Trophoblast cell (in vitro differentiated cells and primary cell): Measurements from ENCODE around the gene WFS1.

ENCODE experiments used
- DNase-seq, 2 donors: peaks; one replicate each; pipeline ENCODE4 v3.0.0-alpha.2; 2016
- H2AFZ ChIP-seq: 2 replicates; pipeline ENCODE4 v1.6.1; 2013; ENCODE audit warnings: low read length, moderate library complexity, mild to moderate bottlenecking; ENCODE audit not compliant: insufficient read depth, poor library complexity
- H2AK5ac ChIP-seq: 2 replicates; pipeline ENCODE4 v1.6.1; 2013; ENCODE audit warnings: mild to moderate bottlenecking, low read length
- H2BK120ac ChIP-seq: 2 replicates; pipeline ENCODE4 v1.6.1; 2013; ENCODE audit warnings: low read length, mild to moderate bottlenecking, moderate library complexity; ENCODE audit not compliant: insufficient read depth, poor library complexity
- H2BK12ac ChIP-seq: 2 replicates; pipeline ENCODE4 v1.6.1; 2013; ENCODE audit warnings: mild to moderate bottlenecking, low read length, moderate library complexity
- H2BK5ac ChIP-seq: 2 replicates; pipeline ENCODE4 v1.6.1; 2013; ENCODE audit warnings: low read length, low read depth, moderate library complexity, mild to moderate bottlenecking; ENCODE audit not compliant: poor library complexity
- H3K14ac ChIP-seq: 2 replicates; pipeline ENCODE4 v1.6.1; 2013; ENCODE audit warnings: mild to moderate bottlenecking, low read length
- H3K18ac ChIP-seq: 2 replicates; pipeline ENCODE4 v1.6.1; 2013; ENCODE audit warnings: mild to moderate bottlenecking, low read length
- H3K23ac ChIP-seq: 2 replicates; pipeline ENCODE4 v1.6.1; 2013; ENCODE audit warnings: low read length
- H3K27ac ChIP-seq: 2 replicates; pipeline ENCODE4 v1.5.1; 2013; ENCODE audit warnings: low read depth, mild to moderate bottlenecking, inconsistent platforms, low read length, moderate library complexity
- H3K27me3 ChIP-seq: 2 replicates; pipeline ENCODE4 v1.6.1; 2013; ENCODE audit warnings: inconsistent platforms, mild to moderate bottlenecking, low read length, moderate library complexity; ENCODE audit not compliant: insufficient read depth
- H3K36me3 ChIP-seq, 2 experiments: 1 replicate in 1 of 2; 2 replicates in 1 of 2; pipeline ENCODE4 v1.6.1; 2013; ENCODE audit warnings: low read length in 2 of 2, mild to moderate bottlenecking in 2 of 2, moderate library complexity in 1 of 2; ENCODE audit not compliant: insufficient read depth in 2 of 2, control insufficient read depth in 1 of 2
- H3K4ac ChIP-seq: 2 replicates; pipeline ENCODE4 v1.6.1; 2013; ENCODE audit warnings: low read depth, mild to moderate bottlenecking, low read length, moderate library complexity
- H3K4me1 ChIP-seq, 2 experiments: 1 replicate in 1 of 2; 2 replicates in 1 of 2; pipeline ENCODE4 v1.6.1; 2013; ENCODE audit warnings: low read length in 2 of 2, mild to moderate bottlenecking in 2 of 2, moderate library complexity in 1 of 2; ENCODE audit not compliant: insufficient read depth in 2 of 2, control insufficient read depth in 1 of 2
- H3K4me2 ChIP-seq: 2 replicates; pipeline ENCODE4 v1.6.1; 2013; ENCODE audit warnings: inconsistent platforms, mild to moderate bottlenecking, low read length, moderate library complexity
- H3K4me3 ChIP-seq: 2 replicates; pipeline ENCODE4 v1.5.1; 2013; ENCODE audit warnings: mild to moderate bottlenecking, low read depth, low read length, inconsistent platforms
- H3K79me1 ChIP-seq: one replicate; pipeline ENCODE4 v1.6.1; 2013; ENCODE audit warnings: low read length
- H3K79me2 ChIP-seq: 2 replicates; pipeline ENCODE4 v1.6.1; 2013; ENCODE audit warnings: low read length, mild to moderate bottlenecking; ENCODE audit not compliant: control insufficient read depth, insufficient read depth, poor library complexity
- H3K9ac ChIP-seq: 2 replicates; pipeline ENCODE4 v1.6.1; 2013; ENCODE audit warnings: mild to moderate bottlenecking, low read length
- H3K9me3 ChIP-seq: 2 replicates; pipeline ENCODE4 v1.6.1; 2013; ENCODE audit warnings: low read depth, mild to moderate bottlenecking, control low read depth, inconsistent platforms, low read length; ENCODE audit not compliant: insufficient read depth
- H4K12ac ChIP-seq: 2 replicates; pipeline ENCODE4 v1.6.1; 2013; ENCODE audit warnings: low read depth, mild to moderate bottlenecking, low read length, moderate library complexity
- H4K8ac ChIP-seq: 2 replicates; pipeline ENCODE4 v1.6.1; 2013; ENCODE audit warnings: low read depth, mild to moderate bottlenecking, low read length, moderate library complexity
- H4K91ac ChIP-seq: one replicate; pipeline ENCODE4 v1.6.1; 2013; ENCODE audit warnings: low read depth, mild to moderate bottlenecking, low read length, moderate library complexity
- WGBS: extraction: QIAGEN DNeasy Blood & Tissue Kit; methylation state at CpG from one replicate; pipeline ENCODE4 v1.1.7; 2013; ENCODE audit warnings: missing lambda C conversion rate; ENCODE audit not compliant: insufficient read length, insufficient coverage; ENCODE audit errors: extremely low coverage; 5-methylcytosine and 5-hydroxymethylcytosine counted together

The WFS1 gene

DNA sequence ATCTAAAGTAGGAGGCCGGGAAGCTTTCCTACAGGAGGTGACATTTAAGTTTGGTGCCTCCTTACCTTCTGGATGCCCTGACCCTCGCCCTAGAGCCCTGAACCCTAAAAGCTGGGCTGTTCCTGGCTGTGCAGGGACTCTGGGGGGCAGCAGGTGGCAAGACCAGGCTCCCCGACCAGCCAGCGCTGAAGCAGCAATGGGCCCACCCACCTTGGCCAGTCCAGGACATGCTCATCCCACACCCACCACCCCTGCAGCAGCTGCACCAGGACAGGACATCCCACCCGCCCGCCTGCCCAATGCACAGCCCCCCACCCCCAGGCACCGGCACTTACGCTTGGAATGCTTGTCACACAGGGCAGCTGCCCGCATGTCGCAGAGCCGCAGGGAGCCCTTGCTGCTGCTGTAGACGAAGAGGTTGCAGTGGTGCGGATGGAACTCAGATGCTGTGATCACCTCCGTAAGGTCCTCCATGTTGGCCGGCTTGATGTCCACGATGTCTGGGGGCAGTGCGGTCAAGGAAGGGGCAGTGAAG lies 77.9 kb downstream of the WFS1 start:
- no peak overlapping the region for H3K18ac ChIP-seq
- peaks cover 8% of the 10 kb centered on the region for H3K9me3 ChIP-seq
- whole genome bisulfite sequencing, result no CpG with 5 or more reads among the region's 17 CpGs
- no peaks in the 10 kb centered on the region for H3K36me3 ChIP-seq
- H2BK12ac ChIP-seq, result no peak overlapping the region
- H3K4me1 ChIP-seq, result no peaks in the 10 kb centered on the region
- no peak overlapping the region for H2BK120ac ChIP-seq
- H3K4me2 ChIP-seq, result no peak overlapping the region
- DNase-seq, result no peak
- H3K9ac ChIP-seq, result no peak overlapping the region
- no peak overlapping the region for H3K4ac ChIP-seq
- no peak overlapping the region for H3K23ac ChIP-seq
- no peak overlapping the region for H2BK5ac ChIP-seq
- no peak overlapping the region for H4K8ac ChIP-seq
- no peak overlapping the region for H2AFZ ChIP-seq
- H3K14ac ChIP-seq, result no peak overlapping the region
- H3K79me1 ChIP-seq, result no peaks in the 10 kb centered on the region
- no peaks in the 10 kb centered on the region for H3K27me3 ChIP-seq
- no peak overlapping the region for H3K27ac ChIP-seq
- H3K4me3 ChIP-seq, result no peak overlapping the region
- no peak overlapping the region for H4K91ac ChIP-seq
- no peaks in the 10 kb centered on the region for H3K79me2 ChIP-seq
- H2AK5ac ChIP-seq, result no peak overlapping the region
- no peak overlapping the region for H4K12ac ChIP-seq

DNA sequence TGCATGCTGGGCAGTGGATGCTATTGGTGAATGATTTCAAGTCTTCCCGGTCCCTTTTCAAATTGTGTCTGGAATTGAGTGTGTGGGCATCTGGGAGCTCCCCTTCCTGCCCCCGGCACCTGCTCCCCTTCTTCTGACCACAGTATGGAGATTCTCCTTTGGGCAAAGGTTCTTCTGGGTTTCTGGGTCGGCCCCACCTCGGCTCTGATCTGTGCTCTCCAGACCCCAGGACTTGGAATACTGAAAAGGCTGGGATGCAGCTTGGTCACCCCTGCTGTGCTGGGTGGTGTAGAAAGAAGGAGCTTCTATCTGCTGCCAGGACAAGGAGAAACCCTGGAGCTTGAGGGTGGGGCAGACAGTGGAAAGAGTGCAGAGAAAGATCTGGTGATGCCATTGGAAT lies 78.8 kb downstream of the WFS1 start:
- H3K79me1 ChIP-seq, result no peaks in the 10 kb centered on the region
- no peaks in the 10 kb centered on the region for H3K4me1 ChIP-seq
- no peak overlapping the region for H2BK12ac ChIP-seq
- H4K12ac ChIP-seq, result no peak overlapping the region
- H2AFZ ChIP-seq, result no peak overlapping the region
- no peaks in the 10 kb centered on the region for H3K36me3 ChIP-seq
- H3K27ac ChIP-seq, result no peak overlapping the region
- H4K91ac ChIP-seq, result no peak overlapping the region
- no peak overlapping the region for H2BK120ac ChIP-seq
- H3K9me3 ChIP-seq, result peaks cover 8% of the 10 kb centered on the region
- no peaks in the 10 kb centered on the region for H3K27me3 ChIP-seq
- H3K23ac ChIP-seq, result no peak overlapping the region
- no peak overlapping the region for H4K8ac ChIP-seq
- H3K18ac ChIP-seq, result no peak overlapping the region
- no peak for DNase-seq
- H3K4me3 ChIP-seq, result peak overlapping the region; percentile 20
- no peak overlapping the region for H2BK5ac ChIP-seq
- H3K4ac ChIP-seq, result no peak overlapping the region
- no peak overlapping the region for H2AK5ac ChIP-seq
- no peak overlapping the region for H3K4me2 ChIP-seq
- no peaks in the 10 kb centered on the region for H3K79me2 ChIP-seq
- WGBS, result no CpG with 5 or more reads among the region's 4 CpGs
- H3K9ac ChIP-seq, result no peak overlapping the region
- no peak overlapping the region for H3K14ac ChIP-seq

DNA sequence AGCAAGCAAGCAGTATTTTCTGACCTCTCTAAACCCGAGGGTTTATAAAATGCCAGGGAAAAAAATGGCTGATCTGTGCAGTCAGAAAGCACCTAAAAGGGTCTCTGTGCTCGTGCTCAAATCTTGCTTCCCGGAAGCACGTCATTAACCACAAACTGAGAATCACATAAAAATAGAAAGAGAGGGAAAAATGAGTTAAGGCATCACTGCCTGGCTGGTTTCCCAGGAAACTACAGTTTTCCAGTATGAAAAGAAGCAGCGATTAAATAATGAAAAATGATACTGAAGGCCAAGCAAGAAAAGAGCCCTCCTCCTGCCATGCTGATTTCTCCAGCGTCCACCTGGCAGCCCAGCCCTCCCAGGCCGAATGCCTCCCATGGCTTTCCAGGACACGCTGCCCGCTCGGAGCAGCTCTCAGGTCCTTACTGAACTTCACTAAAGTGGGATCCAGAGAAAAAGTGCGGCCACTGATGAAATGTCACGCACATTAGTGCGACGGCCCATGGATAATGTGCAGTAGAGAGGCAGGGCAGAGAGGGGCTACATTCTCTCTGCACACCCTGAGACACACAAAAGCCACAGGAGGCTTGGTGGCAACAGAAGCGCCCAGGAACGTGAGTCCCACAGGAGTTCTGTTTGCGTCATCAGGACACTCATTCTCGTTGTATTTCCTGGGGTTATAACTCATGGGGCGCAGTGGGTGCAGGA lies 80.4 kb downstream of the WFS1 start:
- H3K4ac ChIP-seq, result no peak overlapping the region
- no peaks in the 10 kb centered on the region for H3K79me1 ChIP-seq
- H3K9me3 ChIP-seq, result peaks cover 8% of the 10 kb centered on the region
- H3K4me1 ChIP-seq, result no peaks in the 10 kb centered on the region
- WGBS, result no CpG with 5 or more reads among the region's 19 CpGs
- H3K4me3 ChIP-seq, result no peak overlapping the region
- no peaks in the 10 kb centered on the region for H3K79me2 ChIP-seq
- H2BK5ac ChIP-seq, result no peak overlapping the region
- no peak overlapping the region for H2AK5ac ChIP-seq
- no peaks in the 10 kb centered on the region for H3K27me3 ChIP-seq
- no peak overlapping the region for H3K18ac ChIP-seq
- no peak overlapping the region for H4K8ac ChIP-seq
- no peak overlapping the region for H3K27ac ChIP-seq
- no peak overlapping the region for H3K23ac ChIP-seq
- DNase-seq, result no peak
- H2BK120ac ChIP-seq, result no peak overlapping the region
- no peak overlapping the region for H4K12ac ChIP-seq
- H3K4me2 ChIP-seq, result no peak overlapping the region
- no peak overlapping the region for H3K14ac ChIP-seq
- no peak overlapping the region for H2BK12ac ChIP-seq
- H4K91ac ChIP-seq, result no peak overlapping the region
- H3K9ac ChIP-seq, result no peak overlapping the region
- no peaks in the 10 kb centered on the region for H3K36me3 ChIP-seq
- no peak overlapping the region for H2AFZ ChIP-seq

DNA sequence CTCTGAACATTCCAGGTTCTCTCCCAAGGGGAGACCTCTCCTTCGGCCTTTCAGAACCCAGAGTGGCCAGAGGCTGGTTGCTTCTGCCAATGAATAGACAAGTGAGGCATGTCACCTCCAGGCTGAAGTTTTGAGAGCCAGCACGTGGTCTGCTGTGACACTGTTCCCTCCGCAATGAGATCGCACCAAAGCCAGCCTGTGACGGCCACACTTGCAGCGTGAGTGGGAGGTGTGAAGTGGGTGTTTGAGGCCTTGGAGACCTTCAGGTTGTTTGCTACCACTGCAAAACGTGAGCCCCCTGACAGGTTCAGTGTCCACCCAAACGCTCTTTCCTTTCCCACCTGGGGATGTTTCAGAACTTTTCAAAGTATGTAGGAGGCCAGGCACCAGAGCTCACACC lies 81.0 kb downstream of the WFS1 start:
- WGBS, result no CpG with 5 or more reads among the region's 8 CpGs
- H3K14ac ChIP-seq, result no peak overlapping the region
- no peak for DNase-seq

More for the DNA sequence above, 81.0 kb downstream of the WFS1 start:
- H2BK5ac ChIP-seq, result no peak overlapping the region
- H3K36me3 ChIP-seq, result no peaks in the 10 kb centered on the region
- H4K8ac ChIP-seq, result no peak overlapping the region
- H3K23ac ChIP-seq, result no peak overlapping the region
- H3K4me3 ChIP-seq, result no peak overlapping the region
- no peak overlapping the region for H2BK12ac ChIP-seq
- H3K4me1 ChIP-seq, result no peaks in the 10 kb centered on the region
- H4K91ac ChIP-seq, result no peak overlapping the region
- H3K4me2 ChIP-seq, result no peak overlapping the region
- H2AK5ac ChIP-seq, result no peak overlapping the region
- peaks cover 4% of the 10 kb centered on the region for H3K9me3 ChIP-seq
- H2AFZ ChIP-seq, result no peak overlapping the region
- no peak overlapping the region for H4K12ac ChIP-seq
- H3K9ac ChIP-seq, result no peak overlapping the region
- no peak overlapping the region for H3K18ac ChIP-seq
- H3K79me1 ChIP-seq, result no peaks in the 10 kb centered on the region
- H3K79me2 ChIP-seq, result no peaks in the 10 kb centered on the region
- no peak overlapping the region for H2BK120ac ChIP-seq
- no peak overlapping the region for H3K27ac ChIP-seq
- H3K27me3 ChIP-seq, result no peaks in the 10 kb centered on the region
- H3K4ac ChIP-seq, result no peak overlapping the region
